ENCODE data around the gene LYST.

GRCh38 chr1:235852887-235853286 is 13.8 kb downstream of the LYST start:
- no peak for TF ChIP-seq CTCF (IDR thresholded peaks at IDR 0.05; ENCODE audit: extremely low read depth in 1 of 2, insufficient read depth in 1 of 2, low read depth in 1 of 2, low read length in 2 of 2)
- no peak for TF ChIP-seq EZH2 (IDR thresholded peaks at IDR 0.05; ENCODE audit: borderline replicate concordance, low read depth, low read length, severe bottlenecking)
- no peak for TF ChIP-seq MYC (IDR thresholded peaks at IDR 0.05; ENCODE audit: low read depth, low read length)
- no peak for TF ChIP-seq POLR2A (IDR thresholded peaks at IDR 0.05; ENCODE audit: low read depth, low read length)
- TF ChIP-seq MAX (IDR thresholded peaks at IDR 0.05; ENCODE audit: insufficient read depth, insufficient read length), result no peak
- TF ChIP-seq FOS (IDR thresholded peaks at IDR 0.05; ENCODE audit: borderline replicate concordance, insufficient read depth, low read length), result no peak
